GM12864 (cell line): Measurements from ENCODE around the gene KCNT1.
A peak's percentile ranks its signal among the peaks of the same experiment; 100 is the strongest.

Experiments used
- DNase-seq: peaks from one replicate; pipeline ENCODE4 v3.0.0-alpha.2; 2011; ENCODE audit warnings: low read depth
- H3K4me3 ChIP-seq: 2 replicates; pipeline ENCODE4 v1.5.1; 2011; ENCODE audit warnings: mild to moderate bottlenecking, low read depth, low read length, control low read depth
- TF ChIP-seq, protein P1 (sequence below): IDR thresholded peaks from 2 replicates; pipeline ENCODE4 v1.5.1; 2011; ENCODE audit warnings: low read depth, mild to moderate bottlenecking, moderate library complexity, low read length, control low read depth, inconsistent platforms; ENCODE audit errors: missing control alignments

The KCNT1 gene

DNA sequence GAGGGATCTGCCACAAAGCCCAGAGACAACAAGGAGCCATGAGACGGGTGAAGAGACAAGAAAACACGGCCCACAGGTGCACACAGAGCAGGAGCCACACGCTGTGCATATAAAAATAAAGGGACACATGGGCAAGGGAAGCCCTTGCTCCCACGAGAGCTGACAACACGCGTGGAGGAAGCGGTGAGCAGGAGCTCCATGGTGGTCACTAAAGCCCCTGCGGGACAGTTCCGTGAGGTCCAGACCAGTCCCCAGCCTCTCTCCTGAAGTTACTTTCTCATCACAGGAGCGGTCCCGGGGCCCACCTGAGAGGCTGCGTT is 114.6 kb downstream of the KCNT1 start:
- no peak overlapping the region for H3K4me3 ChIP-seq
- TF ChIP-seq, protein P1, sequence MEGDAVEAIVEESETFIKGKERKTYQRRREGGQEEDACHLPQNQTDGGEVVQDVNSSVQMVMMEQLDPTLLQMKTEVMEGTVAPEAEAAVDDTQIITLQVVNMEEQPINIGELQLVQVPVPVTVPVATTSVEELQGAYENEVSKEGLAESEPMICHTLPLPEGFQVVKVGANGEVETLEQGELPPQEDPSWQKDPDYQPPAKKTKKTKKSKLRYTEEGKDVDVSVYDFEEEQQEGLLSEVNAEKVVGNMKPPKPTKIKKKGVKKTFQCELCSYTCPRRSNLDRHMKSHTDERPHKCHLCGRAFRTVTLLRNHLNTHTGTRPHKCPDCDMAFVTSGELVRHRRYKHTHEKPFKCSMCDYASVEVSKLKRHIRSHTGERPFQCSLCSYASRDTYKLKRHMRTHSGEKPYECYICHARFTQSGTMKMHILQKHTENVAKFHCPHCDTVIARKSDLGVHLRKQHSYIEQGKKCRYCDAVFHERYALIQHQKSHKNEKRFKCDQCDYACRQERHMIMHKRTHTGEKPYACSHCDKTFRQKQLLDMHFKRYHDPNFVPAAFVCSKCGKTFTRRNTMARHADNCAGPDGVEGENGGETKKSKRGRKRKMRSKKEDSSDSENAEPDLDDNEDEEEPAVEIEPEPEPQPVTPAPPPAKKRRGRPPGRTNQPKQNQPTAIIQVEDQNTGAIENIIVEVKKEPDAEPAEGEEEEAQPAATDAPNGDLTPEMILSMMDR = no peak
- DNase-seq = no peak

DNA sequence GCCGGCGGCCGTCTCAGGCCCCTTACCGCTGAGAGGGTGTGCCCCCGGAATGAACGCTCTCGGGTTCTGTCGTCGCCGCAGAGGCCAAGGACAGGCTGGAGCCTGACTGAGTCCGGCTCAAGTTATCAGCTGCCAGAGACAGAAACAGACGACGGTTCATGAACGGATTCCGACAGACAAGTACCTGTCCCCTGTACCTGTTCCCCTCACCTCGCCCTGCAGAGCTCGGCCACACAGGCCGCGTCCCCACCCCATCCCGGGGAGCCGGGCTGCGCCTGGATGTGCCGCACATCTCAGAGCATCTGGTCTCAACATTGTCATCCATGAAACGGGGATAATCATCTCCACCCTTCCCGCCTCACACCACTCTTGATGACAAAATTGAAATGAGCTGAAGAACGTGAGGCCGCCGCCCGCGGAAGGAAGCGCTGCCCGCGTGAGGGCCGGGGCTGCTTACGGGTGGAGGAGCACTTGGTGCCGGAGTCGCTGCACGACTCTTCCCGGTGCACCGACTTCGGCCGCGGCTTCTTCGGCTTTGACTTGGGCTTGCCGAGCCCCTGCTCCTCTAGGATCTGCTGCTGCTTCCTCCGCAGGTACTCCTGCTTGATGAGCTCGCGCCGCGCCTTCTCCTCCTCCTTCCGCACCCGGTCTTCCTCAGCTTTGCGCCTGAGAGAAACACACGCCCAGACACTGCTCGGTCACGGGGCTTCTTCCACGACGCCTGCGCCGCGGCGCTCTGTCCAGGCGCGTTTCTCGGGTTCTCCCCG is 116.1 kb downstream of the KCNT1 start:
- H3K4me3 ChIP-seq = no peak overlapping the region
- TF ChIP-seq, protein P1 = no peak
- DNase-seq = no peak

DNA sequence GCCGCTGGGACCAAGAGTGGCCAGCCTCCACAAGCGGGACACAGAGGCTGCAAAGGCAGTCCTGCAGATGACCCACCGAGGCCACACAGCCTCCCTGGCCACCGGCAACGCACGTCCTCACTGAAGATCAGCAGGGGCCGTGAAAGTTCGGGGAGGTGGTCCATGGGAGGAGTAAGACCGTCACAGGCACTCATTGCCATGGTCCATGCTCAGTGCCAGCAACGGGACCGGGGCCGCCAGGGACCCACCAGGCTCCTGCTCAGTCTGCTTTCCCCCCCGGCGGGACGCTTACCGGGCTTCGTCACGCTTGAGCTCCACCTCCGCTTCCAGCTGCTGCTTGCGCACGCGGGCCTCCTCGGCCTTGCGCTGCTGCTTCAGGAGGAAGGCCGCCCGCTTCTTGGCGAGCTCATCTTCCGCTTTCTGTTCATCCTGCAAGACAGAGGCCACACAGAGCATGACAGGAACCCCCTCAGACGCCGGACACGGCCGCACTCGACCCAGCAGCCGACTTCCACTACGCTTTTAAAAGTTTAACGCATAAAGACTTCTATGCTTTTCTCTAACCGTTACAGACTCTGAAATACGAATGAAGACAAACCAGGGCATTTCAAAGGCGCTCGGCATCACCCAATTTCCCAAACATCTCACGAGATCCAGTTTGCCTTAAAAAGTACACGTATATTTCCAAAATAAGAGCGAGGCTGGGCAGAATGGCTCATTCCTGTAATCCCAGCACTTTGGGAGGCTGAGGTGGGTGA is 116.9 kb downstream of the KCNT1 start:
- TF ChIP-seq, protein P1 = no peak
- no peak for DNase-seq
- no peak overlapping the region for H3K4me3 ChIP-seq

DNA sequence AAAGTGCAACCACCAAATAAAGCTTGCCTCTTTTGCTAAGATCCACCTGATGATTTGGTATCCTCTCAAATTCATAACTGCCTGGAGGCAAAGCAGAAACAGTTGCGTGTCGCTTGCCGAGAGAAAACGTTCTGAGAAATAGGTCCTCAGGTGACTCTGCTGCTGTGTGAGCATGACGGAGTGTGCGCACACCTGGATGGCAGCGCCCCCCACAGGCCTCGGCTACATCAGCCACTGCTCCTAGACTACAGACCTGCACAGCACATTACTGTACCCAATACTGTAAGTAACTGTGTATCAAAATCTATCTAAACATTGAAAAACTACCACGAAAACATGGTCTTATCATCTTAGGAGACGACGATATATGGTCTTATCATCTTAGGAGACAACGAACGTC is 117.9 kb downstream of the KCNT1 start:
- TF ChIP-seq, protein P1 = peak; percentile 5
- DNase-seq = no peak
- H3K4me3 ChIP-seq = no peak overlapping the region

DNA sequence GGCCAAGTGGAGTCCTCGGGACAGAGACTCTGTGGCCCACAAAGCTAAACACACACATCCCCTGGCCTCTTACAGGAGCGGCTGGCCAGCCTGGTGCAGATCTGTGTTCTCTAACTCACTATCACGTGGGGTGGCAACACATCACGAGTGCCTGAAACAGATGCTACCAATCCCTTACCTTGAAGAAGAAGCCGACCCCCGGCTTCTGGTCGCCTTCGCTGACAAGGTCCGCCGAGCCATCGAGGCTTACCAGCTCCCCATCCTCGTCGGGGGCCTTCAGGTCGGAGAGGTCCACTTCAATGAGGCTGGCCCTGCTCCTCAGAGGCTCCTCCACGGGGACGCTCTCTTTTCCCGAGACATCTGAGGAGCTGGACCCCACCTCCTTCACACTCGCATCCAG is 118.7 kb downstream of the KCNT1 start:
- no peak for DNase-seq
- no peak overlapping the region for H3K4me3 ChIP-seq
- TF ChIP-seq, protein P1 = no peak

DNA sequence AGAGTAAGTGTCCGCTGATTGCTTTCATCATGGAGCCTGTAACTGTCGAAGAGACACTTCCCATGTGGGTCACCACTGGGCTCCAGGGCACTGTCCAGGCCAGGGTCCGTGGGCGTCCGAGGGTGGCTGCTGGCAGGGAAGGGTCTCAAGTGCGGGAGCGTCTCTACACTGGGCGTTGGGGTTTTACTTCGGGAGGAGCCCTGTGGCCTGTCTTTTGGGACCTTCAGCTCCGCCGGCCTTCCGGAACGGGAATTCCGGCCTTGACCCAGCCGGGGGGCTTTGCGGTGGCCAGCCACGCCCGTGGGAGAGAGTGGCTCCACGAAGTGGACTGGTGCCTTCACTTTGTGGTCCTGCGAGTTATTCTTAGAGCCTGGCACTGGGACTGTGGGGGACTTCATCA is 119.1 kb downstream of the KCNT1 start:
- TF ChIP-seq, protein P1 = no peak
- no peak overlapping the region for H3K4me3 ChIP-seq

DNA sequence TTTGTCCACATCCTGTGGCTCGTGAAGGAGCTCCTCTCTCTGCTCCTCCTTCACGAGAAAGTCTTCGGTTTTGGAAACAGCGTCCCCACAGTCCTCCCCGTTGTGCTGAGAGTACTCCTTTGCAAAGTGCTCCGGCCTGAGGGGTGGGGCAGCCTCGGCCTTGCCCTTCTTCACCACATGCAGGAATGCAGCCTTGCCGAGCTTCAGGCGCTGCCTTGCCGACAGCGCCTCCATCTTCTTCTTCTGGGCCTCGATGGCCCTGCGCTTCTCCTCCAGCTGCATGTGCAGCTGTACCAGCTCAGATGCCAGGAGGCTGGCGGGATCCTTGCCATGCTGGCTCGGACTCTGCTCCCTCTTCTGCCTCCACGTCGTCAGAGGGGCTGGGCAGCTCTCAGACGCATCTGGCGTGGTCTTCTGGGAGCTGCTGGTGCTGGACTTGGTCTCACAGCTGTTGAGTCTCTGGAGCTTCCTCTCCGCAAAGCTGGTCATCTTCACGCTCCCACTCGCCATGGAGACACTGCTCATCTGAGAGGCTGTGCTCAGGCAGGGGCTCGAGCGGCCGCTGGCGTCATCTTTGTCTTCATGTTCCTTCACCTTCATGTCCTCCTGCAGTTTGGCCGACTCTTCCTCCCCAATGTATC is 119.9 kb downstream of the KCNT1 start:
- TF ChIP-seq, protein P1 = no peak

More for the DNA sequence above, 119.1 kb downstream of the KCNT1 start:
- DNase-seq = no peak

More for the DNA sequence above, 119.9 kb downstream of the KCNT1 start:
- H3K4me3 ChIP-seq = no peak overlapping the region
- no peak for DNase-seq
